Glutamatergic neuron (in vitro differentiated cells): Measurements from ENCODE around the gene PCDHGB4. TPM values are rescaled to one million over a fixed set of nuclear protein-coding genes. Genes with fewer than 3 reads are reported as not detected.
"Not testable (repeated sequence)": the region's sequence is repeated elsewhere in the genome, so short reads cannot be mapped to it uniquely, and the experiment has no call there.

Source experiments
- DNase-seq: peaks from one replicate; pipeline ENCODE4 v3.0.0; 2022
- H3K27ac Mint-ChIP-seq: one replicate; pipeline ENCODE4 v1.8.0; 2020; ENCODE audit warnings: mild to moderate bottlenecking, mixed read lengths, inconsistent platforms; ENCODE audit not compliant: unreplicated experiment
- H3K27me3 Mint-ChIP-seq: one replicate; pipeline ENCODE4 v1.8.0; 2020; ENCODE audit warnings: mild to moderate bottlenecking, moderate library complexity, mixed read lengths, inconsistent platforms; ENCODE audit not compliant: unreplicated experiment
- H3K36me3 Mint-ChIP-seq: one replicate; pipeline ENCODE4 v1.8.0; 2020; ENCODE audit warnings: mild to moderate bottlenecking, mixed read lengths, inconsistent platforms; ENCODE audit not compliant: unreplicated experiment
- H3K4me1 Mint-ChIP-seq: one replicate; pipeline ENCODE4 v1.8.0; 2020; ENCODE audit warnings: mild to moderate bottlenecking, low read depth, mixed read lengths, inconsistent platforms; ENCODE audit not compliant: unreplicated experiment
- H3K4me3 Mint-ChIP-seq: one replicate; pipeline ENCODE4 v1.8.0; 2020; ENCODE audit warnings: mild to moderate bottlenecking, mixed read lengths, inconsistent platforms; ENCODE audit not compliant: unreplicated experiment
- H3K9me3 Mint-ChIP-seq: one replicate; pipeline ENCODE4 v1.8.0; 2020; ENCODE audit warnings: mild to moderate bottlenecking, moderate library complexity, mixed read lengths, inconsistent platforms; ENCODE audit not compliant: unreplicated experiment
- CTCF ChIP-seq: fragments of 200-600 bp; sonication (generic); IDR thresholded peaks from one replicate; pipeline ENCODE4 v1.5.0; 2021; ENCODE audit not compliant: partially characterized antibody, unreplicated experiment
- total RNA-seq: library from RNA; stranded (reverse); fragmentation: NEBNext Ultra II Directional; extraction: Animal tissue kit (Norgen Biotek cat#: 25700); gene quantifications from one replicate; pipeline ENCODE4 v1.2.1, GENCODE V29; 2021; ENCODE audit not compliant: unreplicated experiment

Gene PCDHGB4
- total RNA-seq, 1 donor from 2014 or later = 40.8 TPM

- peak overlapping the region; percentile 74 for H3K4me3 Mint-ChIP-seq
- peak overlapping the region; percentile 56 for H3K27ac Mint-ChIP-seq
- peaks cover 74% of the 10 kb centered on the region for H3K36me3 Mint-ChIP-seq
- H3K27me3 Mint-ChIP-seq = peaks cover 8% of the 10 kb centered on the region
- H3K4me1 Mint-ChIP-seq = peaks cover 3% of the 10 kb centered on the region
- no peak for TF ChIP-seq CTCF
- H3K9me3 Mint-ChIP-seq = peaks cover 48% of the 10 kb centered on the region
- DNase-seq = no peak
Observed at GRCh38 chr5:141389153-141390042, 1.9 kb downstream of the PCDHGB4 start.

- Mint-ChIP-seq H3K27me3 (peaks cover 12% of the 10 kb centered on the region), H3K36me3 (peaks cover 69% of the 10 kb centered on the region), H3K4me3 (no peak within 1 kb of the TSS), H3K9me3 (peaks cover 48% of the 10 kb centered on the region), H3K4me1 (peaks cover 3% of the 10 kb centered on the region), H3K27ac (peak within 1 kb of the TSS; percentile 48)
- TF ChIP-seq CTCF = no peak
- no peak for DNase-seq
Observed at GRCh38 chr5:141392429-141393198, 5.1 kb downstream of the PCDHGB4 start, which contains the start of gene PCDHGA8. Gene PCDHGA8 (plus strand): TSS chr5:141392633. CDS start chr5:141392814, 181 bp downstream.

GRCh38 chr5:141393267-141393666, 5.8 kb downstream of the PCDHGB4 start:
- H3K27me3 Mint-ChIP-seq = peaks cover 12% of the 10 kb centered on the region
- peaks cover 3% of the 10 kb centered on the region for H3K4me1 Mint-ChIP-seq
- peak overlapping the region; percentile 48 for H3K27ac Mint-ChIP-seq
- H3K4me3 Mint-ChIP-seq = no peak overlapping the region
- peaks cover 46% of the 10 kb centered on the region for H3K9me3 Mint-ChIP-seq
- no peak for TF ChIP-seq CTCF
- peaks cover 67% of the 10 kb centered on the region for H3K36me3 Mint-ChIP-seq
- DNase-seq = no peak

DNA sequence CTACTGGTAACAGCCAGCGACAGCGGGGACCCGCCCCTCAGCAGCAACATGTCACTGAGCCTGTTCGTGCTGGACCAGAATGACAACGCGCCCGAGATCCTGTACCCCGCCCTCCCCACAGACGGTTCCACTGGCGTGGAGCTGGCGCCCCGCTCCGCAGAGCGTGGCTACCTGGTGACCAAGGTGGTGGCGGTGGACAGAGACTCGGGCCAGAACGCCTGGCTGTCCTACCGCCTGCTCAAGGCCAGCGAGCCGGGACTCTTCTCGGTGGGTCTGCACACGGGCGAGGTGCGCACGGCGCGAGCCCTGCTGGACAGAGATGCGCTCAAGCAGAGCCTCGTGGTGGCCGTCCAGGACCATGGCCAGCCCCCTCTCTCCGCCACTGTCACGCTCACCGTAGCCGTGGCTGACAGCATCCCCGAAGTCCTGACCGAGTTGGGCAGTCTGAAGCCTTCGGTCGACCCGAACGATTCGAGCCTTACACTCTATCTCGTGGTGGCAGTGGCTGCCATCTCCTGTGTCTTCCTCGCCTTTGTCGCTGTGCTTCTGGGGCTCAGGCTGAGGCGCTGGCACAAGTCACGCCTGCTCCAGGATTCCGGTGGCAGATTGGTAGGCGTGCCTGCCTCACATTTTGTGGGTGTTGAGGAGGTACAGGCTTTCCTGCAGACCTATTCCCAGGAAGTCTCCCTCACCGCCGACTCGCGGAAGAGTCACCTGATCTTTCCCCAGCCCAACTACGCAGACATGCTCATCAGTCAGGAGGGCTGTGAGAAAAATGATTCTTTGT, 7.1 kb downstream of the PCDHGB4 start:
- not testable (repeated sequence) for H3K4me3 Mint-ChIP-seq

GRCh38 chr5:141397756-141398551, 10.5 kb downstream of the PCDHGB4 start, which contains the start of gene PCDHGB5:
Gene PCDHGB5 (plus strand): TSS chr5:141397947. CDS start chr5:141398128, 181 bp downstream.
- not testable (repeated sequence) for H3K4me1 Mint-ChIP-seq, H3K27ac Mint-ChIP-seq, H3K4me3 Mint-ChIP-seq, DNase-seq, H3K27me3 Mint-ChIP-seq
- H3K36me3 Mint-ChIP-seq = peaks cover 53% of the 10 kb centered on the region
- H3K9me3 Mint-ChIP-seq = peaks cover 29% of the 10 kb centered on the region

More for the DNA sequence above, 7.1 kb downstream of the PCDHGB4 start:
- not testable (repeated sequence) for H3K27me3 Mint-ChIP-seq, DNase-seq, H3K4me1 Mint-ChIP-seq, H3K27ac Mint-ChIP-seq
- peaks cover 41% of the 10 kb centered on the region for H3K9me3 Mint-ChIP-seq
- H3K36me3 Mint-ChIP-seq = peaks cover 65% of the 10 kb centered on the region
